Astrocyte (in vitro differentiated cells and primary cell): ENCODE data around the gene RBBP7. TPM values are rescaled to one million over a fixed set of nuclear protein-coding genes. Genes with fewer than 3 reads are reported as not detected.

Source experiments
- DNase-seq: peaks from one replicate; pipeline ENCODE4 v3.0.0-alpha.2; 2010; ENCODE audit warnings: low read depth
- FAIRE-seq: peaks from 2 replicates; lab custom pipeline; 2011; peaks lifted over from hg19 to GRCh38; lab: Jason Lieb, UNC
- H2AFZ ChIP-seq: 2 replicates; pipeline ENCODE4 v1.6.0; 2012; ENCODE audit warnings: low read depth, low read length, inconsistent platforms
- H3K27ac ChIP-seq: 2 replicates; pipeline ENCODE4 v1.5.1; 2011; ENCODE audit warnings: low read depth, low read length, inconsistent platforms
- H3K27me3 ChIP-seq: 2 replicates; pipeline ENCODE4 v1.6.0; 2011; ENCODE audit warnings: low read length, inconsistent platforms; ENCODE audit not compliant: insufficient read depth
- H3K36me3 ChIP-seq: 2 replicates; pipeline ENCODE4 v1.5.1; 2011; ENCODE audit warnings: low read length, inconsistent platforms; ENCODE audit not compliant: insufficient read depth
- H3K4me1 ChIP-seq: 2 replicates; pipeline ENCODE4 v1.5.1; 2011; ENCODE audit warnings: low read length, inconsistent platforms; ENCODE audit not compliant: insufficient read depth
- H3K4me2 ChIP-seq: 2 replicates; pipeline ENCODE4 v1.6.0; 2012; ENCODE audit warnings: low read length, inconsistent platforms
- H3K4me3 ChIP-seq: 2 replicates; pipeline ENCODE4 v1.5.1; 2011; ENCODE audit warnings: low read depth, mild to moderate bottlenecking, low read length, inconsistent platforms; ENCODE audit not compliant: insufficient read depth
- H3K79me2 ChIP-seq: 2 replicates; pipeline ENCODE4 v1.6.0; 2012; ENCODE audit warnings: mild to moderate bottlenecking, low read length, inconsistent platforms; ENCODE audit not compliant: insufficient read depth
- H3K9ac ChIP-seq: 2 replicates; pipeline ENCODE4 v1.6.0; 2012; ENCODE audit warnings: mild to moderate bottlenecking, low read length, inconsistent platforms
- H3K9me3 ChIP-seq: 2 replicates; pipeline ENCODE4 v1.5.1; 2012; ENCODE audit warnings: low read depth, mild to moderate bottlenecking, low read length, inconsistent platforms; ENCODE audit not compliant: insufficient read depth
- H4K20me1 ChIP-seq: 2 replicates; pipeline ENCODE4 v1.6.0; 2012; ENCODE audit warnings: low read length, inconsistent platforms; ENCODE audit not compliant: insufficient read depth
- H3K27ac Mint-ChIP-seq: one replicate; pipeline ENCODE4 v1.8.0; 2021; ENCODE audit warnings: mild to moderate bottlenecking, mixed read lengths; ENCODE audit not compliant: unreplicated experiment
- H3K27me3 Mint-ChIP-seq: one replicate; pipeline ENCODE4 v1.8.0; 2021; ENCODE audit warnings: low read depth, mixed read lengths; ENCODE audit not compliant: unreplicated experiment
- H3K36me3 Mint-ChIP-seq: one replicate; pipeline ENCODE4 v1.8.0; 2021; ENCODE audit warnings: low read depth, mixed read lengths; ENCODE audit not compliant: unreplicated experiment
- H3K4me1 Mint-ChIP-seq: one replicate; pipeline ENCODE4 v1.8.0; 2021; ENCODE audit warnings: low read depth, mixed read lengths; ENCODE audit not compliant: unreplicated experiment
- H3K4me3 Mint-ChIP-seq: one replicate; pipeline ENCODE4 v1.8.0; 2021; ENCODE audit warnings: mild to moderate bottlenecking, moderate library complexity, mixed read lengths; ENCODE audit not compliant: unreplicated experiment
- H3K9me3 Mint-ChIP-seq: one replicate; pipeline ENCODE4 v1.8.0; 2021; ENCODE audit warnings: mild to moderate bottlenecking, mixed read lengths; ENCODE audit not compliant: unreplicated experiment
- CTCF ChIP-seq: IDR thresholded peaks from 2 replicates; pipeline ENCODE4 v1.5.1; 2011; ENCODE audit warnings: low read depth, mild to moderate bottlenecking, inconsistent platforms, low read length, moderate library complexity; ENCODE audit not compliant: insufficient read depth
- EZH2 ChIP-seq: IDR thresholded peaks from 2 replicates; pipeline ENCODE4 v1.6.1; 2012; ENCODE audit warnings: mild to moderate bottlenecking, low read length, inconsistent platforms; ENCODE audit not compliant: insufficient read depth
- total RNA-seq: library from RNA; stranded (reverse); gene quantifications from 2 replicates; pipeline ENCODE4 v1.2.1, GENCODE V29; 2021

The RBBP7 gene
- total RNA-seq, 1 donor from 2014 or later = 86.1 TPM

GRCh38 chrX:16853537-16853936 lies 16.6 kb downstream of the RBBP7 start:
- peaks cover 5% of the 10 kb centered on the region for H3K36me3 Mint-ChIP-seq
- Histone ChIP-seq H3K9me3 (no peaks in the 10 kb centered on the region), H3K4me3 (no peak overlapping the region), H4K20me1 (no peaks in the 10 kb centered on the region), H3K27ac (no peak overlapping the region), H3K4me2 (no peak overlapping the region), H3K79me2 (peaks cover 35% of the 10 kb centered on the region), H3K36me3 (peaks cover 28% of the 10 kb centered on the region), H3K27me3 (no peaks in the 10 kb centered on the region), H3K9ac (no peak overlapping the region), H3K4me1 (peaks cover 10% of the 10 kb centered on the region), H2AFZ (no peak overlapping the region)
- no peak for TF ChIP-seq CTCF
- no peak for TF ChIP-seq EZH2
- no peak overlapping the region for H3K4me3 Mint-ChIP-seq
- DNase-seq = no peak
- H3K27ac Mint-ChIP-seq = no peak overlapping the region
- H3K4me1 Mint-ChIP-seq = no peaks in the 10 kb centered on the region
- no peaks in the 10 kb centered on the region for H3K27me3 Mint-ChIP-seq
- peaks cover 5% of the 10 kb centered on the region for H3K9me3 Mint-ChIP-seq
- FAIRE-seq = peak; percentile 89

- no peak for DNase-seq
- Histone ChIP-seq H3K4me2 (no peak overlapping the region), H3K36me3 (peaks cover 27% of the 10 kb centered on the region), H3K9me3 (no peaks in the 10 kb centered on the region), H2AFZ (no peak overlapping the region), H3K79me2 (peaks cover 29% of the 10 kb centered on the region), H3K9ac (no peak overlapping the region), H4K20me1 (no peaks in the 10 kb centered on the region), H3K4me3 (no peak overlapping the region), H3K4me1 (peaks cover 10% of the 10 kb centered on the region), H3K27ac (no peak overlapping the region), H3K27me3 (no peaks in the 10 kb centered on the region)
- no peak overlapping the region for H3K4me3 Mint-ChIP-seq
- H3K27me3 Mint-ChIP-seq = no peaks in the 10 kb centered on the region
- no peaks in the 10 kb centered on the region for H3K4me1 Mint-ChIP-seq
- H3K9me3 Mint-ChIP-seq = peaks cover 5% of the 10 kb centered on the region
- H3K27ac Mint-ChIP-seq = no peak overlapping the region
- FAIRE-seq = no peak
- H3K36me3 Mint-ChIP-seq = peaks cover 5% of the 10 kb centered on the region
- TF ChIP-seq EZH2 = no peak
- no peak for TF ChIP-seq CTCF
These were observed 17.5 kb downstream of the RBBP7 start for GRCh38 chrX:16852617-16853179.

GRCh38 chrX:16851827-16852226 lies 18.3 kb downstream of the RBBP7 start:
- H3K4me3 Mint-ChIP-seq = no peak overlapping the region
- peaks cover 10% of the 10 kb centered on the region for H3K4me1 ChIP-seq
- no peaks in the 10 kb centered on the region for H3K9me3 ChIP-seq
- no peak overlapping the region for H2AFZ ChIP-seq
- no peak for FAIRE-seq
- H3K4me3 ChIP-seq = no peak overlapping the region
- no peak overlapping the region for H3K27ac ChIP-seq
- H3K9ac ChIP-seq = no peak overlapping the region
- H3K27ac Mint-ChIP-seq = peak overlapping the region; percentile 72
- TF ChIP-seq CTCF (no peak), EZH2 (no peak)
- no peaks in the 10 kb centered on the region for H3K4me1 Mint-ChIP-seq
- H3K9me3 Mint-ChIP-seq = peaks cover 4% of the 10 kb centered on the region
- H3K4me2 ChIP-seq = no peak overlapping the region
- no peaks in the 10 kb centered on the region for H4K20me1 ChIP-seq
- peaks cover 21% of the 10 kb centered on the region for H3K36me3 ChIP-seq
- no peaks in the 10 kb centered on the region for H3K27me3 Mint-ChIP-seq
- peaks cover 24% of the 10 kb centered on the region for H3K79me2 ChIP-seq
- no peak for DNase-seq
- H3K27me3 ChIP-seq = no peaks in the 10 kb centered on the region
- peaks cover 2% of the 10 kb centered on the region for H3K36me3 Mint-ChIP-seq
